Psoas muscle (tissue), 8 donors: ENCODE measurements around the gene TRIP6. TPM values are rescaled to one million over a fixed set of nuclear protein-coding genes. Genes with fewer than 3 reads are reported as not detected.
A peak's percentile ranks its signal among the peaks of the same experiment; 100 is the strongest.

Experiments used
- ATAC-seq, 4 donors: fragments of 200-7000 bp; cut with Tn5 transposase; one replicate each; pipeline ENCODE4 v1.9.1; 2020; ENCODE audit warnings: moderate library complexity in 3 of 4, mild to moderate bottlenecking in 2 of 4
- DNase-seq, 2 donors: peaks; one replicate each; pipeline ENCODE4 v3.0.0-alpha.2; 2020
- H3K27ac ChIP-seq: fragments of 200-600 bp; one replicate; pipeline ENCODE4 v1.8.0; 2022
- H3K27me3 ChIP-seq, 3 donors: fragments of 200-600 bp in 1 of 3; one replicate each; pipeline versions ENCODE4 v1.6.1 to v1.8.0; 2013 to 2022; ENCODE audit warnings: low read length in 2 of 3, mild to moderate bottlenecking in 2 of 3, moderate library complexity in 1 of 3; ENCODE audit not compliant: insufficient read depth in 3 of 3
- H3K36me3 ChIP-seq, 2 donors: fragments of 200-600 bp in 1 of 2; one replicate each; pipeline versions ENCODE4 v1.6.1 to v1.8.0; 2013 to 2022; ENCODE audit warnings: low read depth in 1 of 2, mild to moderate bottlenecking in 1 of 2, moderate library complexity in 1 of 2; ENCODE audit not compliant: insufficient read depth in 1 of 2
- H3K4me1 ChIP-seq: fragments of 200-600 bp; one replicate; pipeline ENCODE4 v1.8.0; 2022
- H3K4me3 ChIP-seq: fragments of 200-600 bp; one replicate; pipeline ENCODE4 v1.8.0; 2022; ENCODE audit warnings: mild to moderate bottlenecking
- H3K9me3 ChIP-seq: fragments of 200-600 bp; one replicate; pipeline ENCODE4 v1.8.0; 2022
- WGBS, 3 donors: extraction: QIAGEN DNeasy Blood & Tissue Kit; methylation state at CpG; one replicate each; pipeline versions ENCODE4 v1.1.6 to v1.1.7; 2013; 5-methylcytosine and 5-hydroxymethylcytosine counted together
- intact Hi-C, 2 donors: fragments of 100-400 bp; cut with DNase I; formaldehyde crosslinking; loops; one replicate each; pipeline versions ENCODE4 v1.11.0 to v1.14.2; 2022
- polyA plus RNA-seq, 3 donors: library from polyadenylated mRNA; stranded (reverse); fragments of 200-250 nt; gene quantifications; one replicate each; pipeline ENCODE4 v1.2.3, GENCODE V29; 2013
- total RNA-seq, 4 donors: library from RNA; stranded (reverse); fragmentation: NEBNext Ultra II Directional in 2 of 4; extraction: Animal tissue kit (Norgen Biotek cat#: 25700) in 2 of 4; gene quantifications; one replicate each; pipeline versions ENCODE4 v1.2.1 to v1.2.4, GENCODE V29; 2021 to 2023
- TF ChIP-seq, protein P1 (sequence below): fragments of 200-600 bp; IDR thresholded peaks from one replicate; pipeline ENCODE4 v1.8.0; 2022; ENCODE audit warnings: antibody characterized with exemption
- donor health status: healthy with polysubstance abuse.
- donor health status: DM: no; HTN: no; CAD: no; lungs with moderate emphysema.
- donor health status: Bipolar disorder and iron deficiency.
- donor health status: healthy.
- donor health status: DM: yes; HTN: yes; CAD: no.
- donor health status: DM: no; HTN: no; CAD: no.
- donor health status: DM: no; HTN: no; CAD: no.
- donor health status: DM: yes; HTN: yes; CAD: no.

Gene TRIP6
- total and polyA plus RNA-seq, 7 donors: 4.3 to 8.8 (median 6.2) TPM

DNA sequence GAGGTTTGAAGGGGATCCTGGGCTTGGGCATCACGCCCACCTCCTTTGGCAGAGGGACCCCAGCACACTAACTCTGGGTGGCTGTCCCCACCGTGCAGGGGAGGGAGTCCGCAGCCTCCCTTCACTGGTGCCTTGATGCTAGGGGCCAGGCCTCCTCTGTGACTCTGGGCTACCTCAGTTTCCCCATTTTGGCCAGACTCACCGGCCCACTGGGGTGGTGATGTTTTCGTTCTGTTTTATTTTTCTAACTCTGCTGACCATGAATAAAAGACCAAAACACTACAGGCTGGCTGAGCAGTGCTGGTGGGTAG is 503 bp upstream of the TRIP6 start:
- ATAC-seq: peak in 2 of 4 donors; percentile 2 to 4
- intact Hi-C loops: no loop called here

GRCh38 chr7:100867776-100868485 is 744 bp downstream of the TRIP6 start:
- peak overlapping the region; percentile 77 for H3K4me3 ChIP-seq
- peaks cover 12% of the 10 kb centered on the region for H3K4me1 ChIP-seq
- intact Hi-C loops: no loop called here
- H3K27ac ChIP-seq: peak overlapping the region; percentile 83
- no peaks in the 10 kb centered on the region for H3K27me3 ChIP-seq
- H3K9me3 ChIP-seq: no peaks in the 10 kb centered on the region
- ATAC-seq (peak in 1 of 4 donors; percentile 4), DNase-seq (peak in 1 of 2 donors; percentile 59)
- 33 to 54% (median 35%) methylated on average over 26 to 27 of the region's 27 CpGs for WGBS, 3 donors
- H3K36me3 ChIP-seq: peaks cover 0 to 16% of the 10 kb centered on the region in 2 donors
- TF ChIP-seq, protein P1, sequence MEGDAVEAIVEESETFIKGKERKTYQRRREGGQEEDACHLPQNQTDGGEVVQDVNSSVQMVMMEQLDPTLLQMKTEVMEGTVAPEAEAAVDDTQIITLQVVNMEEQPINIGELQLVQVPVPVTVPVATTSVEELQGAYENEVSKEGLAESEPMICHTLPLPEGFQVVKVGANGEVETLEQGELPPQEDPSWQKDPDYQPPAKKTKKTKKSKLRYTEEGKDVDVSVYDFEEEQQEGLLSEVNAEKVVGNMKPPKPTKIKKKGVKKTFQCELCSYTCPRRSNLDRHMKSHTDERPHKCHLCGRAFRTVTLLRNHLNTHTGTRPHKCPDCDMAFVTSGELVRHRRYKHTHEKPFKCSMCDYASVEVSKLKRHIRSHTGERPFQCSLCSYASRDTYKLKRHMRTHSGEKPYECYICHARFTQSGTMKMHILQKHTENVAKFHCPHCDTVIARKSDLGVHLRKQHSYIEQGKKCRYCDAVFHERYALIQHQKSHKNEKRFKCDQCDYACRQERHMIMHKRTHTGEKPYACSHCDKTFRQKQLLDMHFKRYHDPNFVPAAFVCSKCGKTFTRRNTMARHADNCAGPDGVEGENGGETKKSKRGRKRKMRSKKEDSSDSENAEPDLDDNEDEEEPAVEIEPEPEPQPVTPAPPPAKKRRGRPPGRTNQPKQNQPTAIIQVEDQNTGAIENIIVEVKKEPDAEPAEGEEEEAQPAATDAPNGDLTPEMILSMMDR: no peak

More for the DNA sequence above, 503 bp upstream of the TRIP6 start:
- Histone ChIP-seq H3K27me3 (no peaks in the 10 kb centered on the region), H3K9me3 (no peaks in the 10 kb centered on the region), H3K27ac (peak overlapping the region; percentile 83), H3K4me3 (peak overlapping the region; percentile 77), H3K4me1 (peaks cover 12% of the 10 kb centered on the region), H3K36me3 (peaks cover 0 to 15% of the 10 kb centered on the region in 2 donors)
- DNase-seq: peak in 1 of 2 donors; percentile 57
- TF ChIP-seq, protein P1: no peak
- WGBS, 3 donors: 26 to 52% (median 35%) methylated on average over 5 of the region's 5 CpGs

- intact Hi-C loops: no loop called here
- Histone ChIP-seq H3K4me3 (peak overlapping the region; percentile 98), H3K27me3 (no peaks in the 10 kb centered on the region), H3K27ac (peak overlapping the region; percentile 98), H3K4me1 (peaks cover 38% of the 10 kb centered on the region), H3K9me3 (no peaks in the 10 kb centered on the region), H3K36me3 (peaks cover 0 to 46% of the 10 kb centered on the region in 2 donors)
- 86 to 89% (median 88%) methylated on average over 10 of the region's 10 CpGs for WGBS, 3 donors
- TF ChIP-seq, protein P1: no peak
- ATAC-seq (no peak), DNase-seq (no peak)
These were observed 6.6 kb downstream of the TRIP6 start for GRCh38 chr7:100873599-100874299.

- peaks cover 42% of the 10 kb centered on the region for H3K4me1 ChIP-seq
- ATAC-seq (peak in 3 of 4 donors; percentile 1 to 2 (median 1)), DNase-seq (no peak)
- TF ChIP-seq, protein P1: no peak
- WGBS, 3 donors: 39 to 45% (median 41%) methylated on average over 8 of the region's 8 CpGs
- peaks cover 0 to 51% of the 10 kb centered on the region in 2 donors for H3K36me3 ChIP-seq
- H3K27ac ChIP-seq: peak overlapping the region; percentile 98
- no peaks in the 10 kb centered on the region for H3K27me3 ChIP-seq
- H3K4me3 ChIP-seq: peak overlapping the region; percentile 98
- intact Hi-C loops: no loop called here
- no peaks in the 10 kb centered on the region for H3K9me3 ChIP-seq
These were observed 7.1 kb downstream of the TRIP6 start for GRCh38 chr7:100874300-100874576.
